ENCODE data around the gene CALD1.

The CALD1 gene

GRCh38 chr7:134926396-134926795 is 147.0 kb downstream of the CALD1 start:
- no peak for DNase-seq (ENCODE audit: low read depth in 2 of 2)

GRCh38 chr7:134927076-134927475 is 147.6 kb downstream of the CALD1 start:
- no peak for DNase-seq (ENCODE audit: low read depth in 2 of 2)

- no peak for DNase-seq (ENCODE audit: low read depth in 2 of 2)
Measured at GRCh38 chr7:134927723-134928122, 148.3 kb downstream of the CALD1 start.

- no peak for DNase-seq (ENCODE audit: low read depth in 2 of 2)
Measured at GRCh38 chr7:134928554-134928953, 149.1 kb downstream of the CALD1 start.

GRCh38 chr7:134931487-134931886 is 152.1 kb downstream of the CALD1 start:
- DNase-seq (ENCODE audit: low read depth in 2 of 2), result no peak

- no peak for DNase-seq (ENCODE audit: low read depth in 2 of 2)
Measured at GRCh38 chr7:134932707-134933370, 153.4 kb downstream of the CALD1 start.

GRCh38 chr7:134933460-134934068 is 154.1 kb downstream of the CALD1 start:
- DNase-seq (ENCODE audit: low read depth in 2 of 2), result no peak

GRCh38 chr7:134935701-134936100 is 156.3 kb downstream of the CALD1 start:
- no peak for DNase-seq (ENCODE audit: low read depth in 2 of 2)

GRCh38 chr7:134936893-134937510 is 157.6 kb downstream of the CALD1 start:
- no peak for DNase-seq (ENCODE audit: low read depth in 2 of 2)

- no peak for DNase-seq (ENCODE audit: low read depth in 2 of 2)
Measured at GRCh38 chr7:134938141-134938540, 158.7 kb downstream of the CALD1 start.

GRCh38 chr7:134939136-134939535 is 159.7 kb downstream of the CALD1 start:
- no peak for DNase-seq (ENCODE audit: low read depth in 2 of 2)

GRCh38 chr7:134940729-134941128 is 161.3 kb downstream of the CALD1 start:
- no peak for DNase-seq (ENCODE audit: low read depth in 2 of 2)

GRCh38 chr7:134941185-134941900 is 161.9 kb downstream of the CALD1 start:
- DNase-seq (ENCODE audit: low read depth in 2 of 2), result no peak

- no peak for DNase-seq (ENCODE audit: low read depth in 2 of 2)
Measured at GRCh38 chr7:134941952-134942351, 162.5 kb downstream of the CALD1 start.

GRCh38 chr7:134942690-134943466 is 163.4 kb downstream of the CALD1 start:
- DNase-seq (ENCODE audit: low read depth in 2 of 2), result no peak

- no peak for DNase-seq (ENCODE audit: low read depth in 2 of 2)
Measured at GRCh38 chr7:134943785-134944400, 164.5 kb downstream of the CALD1 start.

GRCh38 chr7:134945691-134946090 is 166.3 kb downstream of the CALD1 start:
- no peak for DNase-seq (ENCODE audit: low read depth in 2 of 2)

- DNase-seq (ENCODE audit: low read depth in 2 of 2), result no peak
Measured at GRCh38 chr7:134946260-134946659, 166.8 kb downstream of the CALD1 start.

- DNase-seq (ENCODE audit: low read depth in 2 of 2), result no peak
Measured at GRCh38 chr7:134947329-134947728, 167.9 kb downstream of the CALD1 start.

- DNase-seq (ENCODE audit: low read depth in 2 of 2), result no peak
Measured at GRCh38 chr7:134947831-134948230, 168.4 kb downstream of the CALD1 start.

GRCh38 chr7:134948246-134948645 is 168.8 kb downstream of the CALD1 start:
- no peak for DNase-seq (ENCODE audit: low read depth in 2 of 2)
